ENCODE measurements around the gene S1PR4.
"Not testable (repeated sequence)": the region's sequence is repeated elsewhere in the genome, so short reads cannot be mapped to it uniquely, and the experiment has no call there.

S1PR4 gene

DNA sequence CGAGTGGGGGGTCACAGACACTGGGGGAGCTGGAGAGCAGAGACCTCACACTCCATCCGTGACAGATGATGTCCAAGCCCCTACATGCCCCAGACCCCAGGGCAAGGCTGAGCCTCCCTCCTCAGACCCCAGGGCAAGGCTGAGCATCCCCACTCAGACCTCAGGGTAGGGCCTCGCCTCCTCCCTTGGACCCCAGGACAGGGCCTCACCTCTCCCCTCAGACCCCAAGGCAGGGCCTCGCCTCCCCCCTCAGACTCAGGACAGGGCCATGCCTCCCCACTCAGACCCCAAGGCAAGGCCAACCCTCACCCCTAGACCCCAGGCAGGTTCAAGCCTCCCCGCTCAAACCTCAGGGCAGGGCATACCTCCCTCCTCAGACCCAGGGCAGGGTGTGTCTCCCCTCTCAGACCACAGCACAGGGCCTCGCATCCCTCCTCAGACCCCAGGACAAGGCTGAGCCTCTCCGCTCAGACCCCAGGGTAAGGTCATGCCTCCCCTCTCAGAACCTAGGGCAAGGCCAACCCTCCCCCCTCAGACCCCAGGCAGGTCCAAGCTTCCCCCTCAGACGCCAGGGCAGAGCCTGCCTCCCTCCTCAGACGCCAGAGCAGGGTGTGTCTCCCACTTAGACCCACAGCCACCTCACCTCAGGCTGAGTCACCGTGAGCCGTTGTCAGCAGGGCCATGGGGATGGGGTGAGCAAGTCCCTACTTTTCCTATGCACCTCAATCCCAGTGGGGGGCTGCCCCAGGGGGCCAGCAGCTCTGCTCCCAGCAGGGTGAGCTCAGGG, 1.7 kb upstream of the S1PR4 start:
- in situ Hi-C loops (cut with MboI; ENCODE audit: low sequenced_read_pairs), result no loop called here

DNA sequence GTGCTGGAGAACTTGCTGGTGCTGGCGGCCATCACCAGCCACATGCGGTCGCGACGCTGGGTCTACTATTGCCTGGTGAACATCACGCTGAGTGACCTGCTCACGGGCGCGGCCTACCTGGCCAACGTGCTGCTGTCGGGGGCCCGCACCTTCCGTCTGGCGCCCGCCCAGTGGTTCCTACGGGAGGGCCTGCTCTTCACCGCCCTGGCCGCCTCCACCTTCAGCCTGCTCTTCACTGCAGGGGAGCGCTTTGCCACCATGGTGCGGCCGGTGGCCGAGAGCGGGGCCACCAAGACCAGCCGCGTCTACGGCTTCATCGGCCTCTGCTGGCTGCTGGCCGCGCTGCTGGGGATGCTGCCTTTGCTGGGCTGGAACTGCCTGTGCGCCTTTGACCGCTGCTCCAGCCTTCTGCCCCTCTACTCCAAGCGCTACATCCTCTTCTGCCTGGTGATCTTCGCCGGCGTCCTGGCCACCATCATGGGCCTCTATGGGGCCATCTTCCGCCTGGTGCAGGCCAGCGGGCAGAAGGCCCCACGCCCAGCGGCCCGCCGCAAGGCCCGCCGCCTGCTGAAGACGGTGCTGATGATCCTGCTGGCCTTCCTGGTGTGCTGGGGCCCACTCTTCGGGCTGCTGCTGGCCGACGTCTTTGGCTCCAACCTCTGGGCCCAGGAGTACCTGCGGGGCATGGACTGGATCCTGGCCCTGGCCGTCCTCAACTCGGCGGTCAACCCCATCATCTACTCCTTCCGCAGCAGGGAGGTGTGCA, 587 bp downstream of the S1PR4 start:
- in situ Hi-C loops (cut with MboI; ENCODE audit: low sequenced_read_pairs), result no loop called here

DNA sequence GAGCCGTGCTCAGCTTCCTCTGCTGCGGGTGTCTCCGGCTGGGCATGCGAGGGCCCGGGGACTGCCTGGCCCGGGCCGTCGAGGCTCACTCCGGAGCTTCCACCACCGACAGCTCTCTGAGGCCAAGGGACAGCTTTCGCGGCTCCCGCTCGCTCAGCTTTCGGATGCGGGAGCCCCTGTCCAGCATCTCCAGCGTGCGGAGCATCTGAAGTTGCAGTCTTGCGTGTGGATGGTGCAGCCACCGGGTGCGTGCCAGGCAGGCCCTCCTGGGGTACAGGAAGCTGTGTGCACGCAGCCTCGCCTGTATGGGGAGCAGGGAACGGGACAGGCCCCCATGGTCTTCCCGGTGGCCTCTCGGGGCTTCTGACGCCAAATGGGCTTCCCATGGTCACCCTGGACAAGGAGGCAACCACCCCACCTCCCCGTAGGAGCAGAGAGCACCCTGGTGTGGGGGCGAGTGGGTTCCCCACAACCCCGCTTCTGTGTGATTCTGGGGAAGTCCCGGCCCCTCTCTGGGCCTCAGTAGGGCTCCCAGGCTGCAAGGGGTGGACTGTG, 1.2 kb downstream of the S1PR4 start:
- in situ Hi-C loops (cut with MboI; ENCODE audit: low sequenced_read_pairs), result no loop called here

DNA sequence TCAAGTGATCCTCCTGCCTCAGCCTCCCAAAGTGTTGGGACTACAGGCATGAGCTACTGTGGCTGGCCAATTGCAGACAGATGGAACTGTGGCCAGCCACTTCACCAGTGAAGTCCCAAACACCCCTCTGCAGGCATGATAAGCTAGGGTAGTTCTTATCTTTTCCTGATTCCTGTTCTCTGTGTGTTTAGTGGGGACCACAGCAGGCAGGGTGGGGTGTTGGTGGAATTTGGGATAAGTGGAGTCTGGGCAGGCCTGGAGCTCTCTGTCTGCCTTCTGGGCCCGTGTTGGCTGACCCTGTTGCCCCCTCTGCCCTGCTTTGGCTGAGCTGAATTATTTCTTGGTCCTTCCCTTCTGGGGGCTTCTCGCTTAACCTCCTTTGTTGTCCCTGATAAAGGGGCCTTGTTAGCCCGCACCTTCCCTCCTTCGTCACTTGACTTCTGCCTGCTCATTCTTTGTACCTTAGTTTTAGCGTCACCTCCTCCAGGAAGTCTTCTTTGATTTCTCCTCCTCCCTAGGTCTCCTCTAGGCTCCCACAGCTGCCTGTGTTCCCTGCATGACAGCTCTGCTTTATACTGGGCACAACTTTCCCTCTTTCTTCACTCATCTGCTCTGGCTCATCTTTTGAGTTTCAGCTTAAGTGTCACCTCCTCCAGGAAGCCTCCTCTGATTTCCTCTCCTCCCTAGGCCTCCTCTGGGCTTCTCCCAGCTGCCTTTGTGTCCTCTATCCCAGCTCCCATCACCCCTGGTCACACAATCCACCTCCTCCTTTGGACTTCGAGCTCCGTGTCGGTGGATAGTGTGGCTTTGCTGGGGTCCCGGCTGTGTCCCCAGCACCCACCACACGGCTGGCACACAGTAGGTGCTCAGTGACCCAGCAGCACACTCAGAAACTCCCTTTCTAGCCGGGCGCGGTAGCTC, 5.4 kb downstream of the S1PR4 start:
- in situ Hi-C loops (cut with MboI; ENCODE audit: low sequenced_read_pairs), result no loop called here

DNA sequence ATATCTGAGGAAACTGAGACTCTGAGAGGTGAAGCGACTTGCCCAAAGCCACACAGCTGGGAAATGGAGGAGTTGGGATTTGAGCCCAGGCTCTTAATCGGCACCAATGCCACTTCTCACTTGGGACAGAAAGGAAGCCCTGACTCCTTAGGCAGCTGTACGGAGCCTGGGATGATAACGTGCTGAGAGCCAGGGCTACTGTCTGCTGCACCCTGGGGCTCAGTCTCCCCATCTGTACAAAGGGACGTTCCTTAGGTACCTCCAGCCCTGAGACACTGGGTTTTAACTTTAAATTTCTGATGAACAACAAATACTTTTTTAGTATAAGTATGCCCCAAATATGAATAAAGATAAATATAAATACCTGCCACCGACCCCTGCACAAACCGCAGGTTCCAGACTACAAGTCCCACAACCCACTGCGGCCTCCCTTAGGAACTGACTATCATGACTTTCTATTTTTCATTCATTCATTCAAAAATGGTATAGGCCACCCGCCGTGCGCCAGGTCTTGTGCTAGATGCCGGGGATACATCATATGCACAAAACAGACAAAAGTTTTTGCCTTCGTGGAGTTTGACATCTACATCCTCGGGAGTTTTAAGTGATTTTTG, 6.4 kb downstream of the S1PR4 start:
- in situ Hi-C loops (cut with MboI; ENCODE audit: low sequenced_read_pairs), result no loop called here

DNA sequence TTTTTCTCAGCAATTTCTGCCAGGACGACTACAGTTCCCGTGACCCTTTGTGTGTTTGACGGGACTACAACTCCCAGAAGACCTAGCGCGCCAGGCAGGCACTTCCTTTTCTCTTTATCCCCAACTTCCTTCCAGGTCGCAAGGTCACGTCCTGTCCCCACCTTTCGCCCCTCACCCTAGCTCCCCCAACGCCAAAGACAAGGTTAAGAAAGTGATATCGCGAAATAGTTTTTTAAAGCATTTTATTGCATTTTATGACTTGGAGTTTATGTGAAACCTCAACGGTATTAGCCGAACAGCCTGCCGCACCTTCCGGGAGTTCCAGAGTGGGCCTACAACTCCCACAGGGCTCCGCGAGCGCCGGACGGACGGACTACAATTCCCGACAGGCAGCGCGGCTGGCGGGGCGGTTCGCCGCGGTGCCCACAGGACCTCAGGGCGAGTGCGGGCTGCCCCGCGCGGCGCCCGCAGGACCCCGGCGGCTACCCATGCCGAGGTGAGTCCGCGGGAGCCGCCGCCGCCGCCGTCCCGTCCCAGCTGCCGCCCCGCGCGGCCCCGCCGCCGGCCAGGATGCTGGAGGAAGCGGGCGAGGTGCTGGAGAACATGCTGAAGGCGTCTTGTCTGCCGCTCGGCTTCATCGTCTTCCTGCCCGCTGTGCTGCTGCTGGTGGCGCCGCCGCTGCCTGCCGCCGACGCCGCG, 7.0 kb downstream of the S1PR4 start, which contains the start of gene NCLN:
Gene NCLN, plus strand, starts transcription at position 470 of the 699 bp plus-strand sequence. Its CDS starts 101 bp downstream, at position 571.
- in situ Hi-C loops (cut with MboI; ENCODE audit: low sequenced_read_pairs), result no loop called here

DNA sequence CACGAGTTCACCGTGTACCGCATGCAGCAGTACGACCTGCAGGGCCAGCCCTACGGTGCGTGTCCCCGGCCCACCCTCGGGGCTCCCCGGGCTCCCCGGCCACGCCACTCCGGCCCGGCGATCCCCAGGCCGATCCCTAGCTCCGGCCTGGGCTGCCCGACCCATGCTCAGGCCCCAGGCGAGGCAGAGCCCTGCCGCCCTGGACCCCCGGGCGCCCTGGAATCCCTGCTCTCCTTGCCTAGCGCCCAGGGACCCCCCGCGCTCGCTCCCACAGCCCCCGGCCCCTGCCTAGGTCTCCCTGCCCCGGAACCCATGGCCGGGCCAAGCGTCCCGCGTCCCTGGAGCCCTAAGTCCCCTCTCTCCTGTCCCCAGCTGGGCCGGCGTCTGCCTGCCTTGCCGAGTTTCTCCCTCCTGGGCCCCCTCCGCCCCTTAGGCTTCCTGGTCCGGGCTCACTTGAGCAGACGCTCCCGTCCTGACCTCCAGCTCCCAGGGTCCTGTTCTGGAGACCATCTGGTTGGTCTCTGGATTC, 7.7 kb downstream of the S1PR4 start:
- in situ Hi-C loops (cut with MboI; ENCODE audit: low sequenced_read_pairs), result no loop called here

DNA sequence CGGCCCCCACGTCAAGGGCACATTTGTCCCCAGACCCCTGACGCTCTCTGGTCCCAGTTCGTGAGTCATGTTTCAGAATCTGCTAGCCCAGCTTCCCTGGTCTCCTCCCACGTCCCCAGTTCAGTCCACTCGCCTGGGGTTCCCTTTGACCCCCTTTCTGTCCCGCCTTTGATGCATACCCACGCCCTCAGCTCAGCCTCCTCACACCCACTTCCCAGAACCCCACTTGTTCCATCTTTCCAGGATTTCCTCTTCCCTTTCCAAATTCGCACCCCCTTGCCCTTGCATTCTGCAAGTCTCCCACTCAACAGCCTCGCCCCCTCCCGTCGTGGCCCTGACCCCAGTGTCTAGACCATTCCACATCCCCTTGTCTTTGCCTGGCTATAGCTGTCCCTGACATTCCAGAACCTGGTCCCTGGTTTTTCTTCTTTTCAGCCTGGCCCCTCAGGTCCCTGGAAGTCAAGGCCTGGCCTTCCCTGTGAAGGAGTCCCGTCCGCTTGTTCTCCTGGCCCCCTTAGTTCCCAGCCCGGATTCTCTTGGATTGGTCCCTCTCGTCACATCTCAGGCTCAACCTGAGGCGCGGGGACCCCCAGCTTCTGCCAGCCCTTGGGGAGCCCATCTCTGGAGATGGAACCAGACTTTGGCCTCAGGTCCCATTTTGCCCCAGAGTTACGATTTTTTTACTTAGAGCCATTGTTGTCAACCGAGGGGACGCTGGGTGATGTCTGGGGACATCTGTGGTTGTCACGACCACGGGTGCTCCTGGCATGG, 8.5 kb downstream of the S1PR4 start:
- in situ Hi-C loops (cut with MboI; ENCODE audit: low sequenced_read_pairs), result no loop called here

DNA sequence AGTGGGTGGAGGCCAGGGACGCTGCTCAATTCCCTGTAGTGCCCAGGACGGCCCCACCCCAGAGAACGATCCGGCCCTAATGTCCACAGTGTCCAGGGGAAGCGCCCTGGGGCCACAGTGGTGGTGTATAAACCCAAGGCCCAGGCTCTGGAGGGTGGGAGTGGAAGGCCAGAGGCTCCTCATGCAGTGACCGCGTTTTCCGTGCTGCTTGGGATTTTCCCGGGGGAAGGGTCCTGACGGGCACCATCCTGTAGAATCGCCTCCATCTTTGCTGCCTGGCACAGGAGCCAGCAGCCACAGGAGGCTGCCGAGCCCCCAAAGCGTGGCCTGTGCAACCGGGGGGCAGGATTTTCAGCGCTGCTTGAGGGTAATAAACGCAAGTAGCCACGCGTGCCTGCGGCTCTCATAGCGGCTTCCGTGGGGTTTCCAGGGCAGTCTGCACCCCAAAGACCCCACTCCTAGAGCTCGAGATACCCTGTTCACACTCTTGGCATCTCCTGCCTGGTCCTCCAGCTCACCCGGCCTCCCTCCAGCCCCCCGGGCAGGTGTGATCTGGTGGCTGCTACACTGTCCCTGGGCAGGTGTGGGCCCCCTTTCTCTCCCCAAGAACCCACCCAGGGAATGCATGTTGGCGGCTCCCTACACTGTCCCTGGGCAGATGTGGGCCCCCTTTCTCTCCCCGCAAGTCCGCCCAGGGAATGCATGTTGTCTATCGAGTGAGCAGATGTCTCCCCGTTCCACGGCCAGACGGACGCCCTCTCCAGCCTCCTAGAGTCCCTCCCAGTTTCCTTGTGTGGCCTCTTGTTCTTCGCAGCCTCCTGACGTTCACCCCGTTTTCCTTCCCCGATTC, 9.3 kb downstream of the S1PR4 start:
- in situ Hi-C loops (cut with MboI; ENCODE audit: low sequenced_read_pairs), result no loop called here

DNA sequence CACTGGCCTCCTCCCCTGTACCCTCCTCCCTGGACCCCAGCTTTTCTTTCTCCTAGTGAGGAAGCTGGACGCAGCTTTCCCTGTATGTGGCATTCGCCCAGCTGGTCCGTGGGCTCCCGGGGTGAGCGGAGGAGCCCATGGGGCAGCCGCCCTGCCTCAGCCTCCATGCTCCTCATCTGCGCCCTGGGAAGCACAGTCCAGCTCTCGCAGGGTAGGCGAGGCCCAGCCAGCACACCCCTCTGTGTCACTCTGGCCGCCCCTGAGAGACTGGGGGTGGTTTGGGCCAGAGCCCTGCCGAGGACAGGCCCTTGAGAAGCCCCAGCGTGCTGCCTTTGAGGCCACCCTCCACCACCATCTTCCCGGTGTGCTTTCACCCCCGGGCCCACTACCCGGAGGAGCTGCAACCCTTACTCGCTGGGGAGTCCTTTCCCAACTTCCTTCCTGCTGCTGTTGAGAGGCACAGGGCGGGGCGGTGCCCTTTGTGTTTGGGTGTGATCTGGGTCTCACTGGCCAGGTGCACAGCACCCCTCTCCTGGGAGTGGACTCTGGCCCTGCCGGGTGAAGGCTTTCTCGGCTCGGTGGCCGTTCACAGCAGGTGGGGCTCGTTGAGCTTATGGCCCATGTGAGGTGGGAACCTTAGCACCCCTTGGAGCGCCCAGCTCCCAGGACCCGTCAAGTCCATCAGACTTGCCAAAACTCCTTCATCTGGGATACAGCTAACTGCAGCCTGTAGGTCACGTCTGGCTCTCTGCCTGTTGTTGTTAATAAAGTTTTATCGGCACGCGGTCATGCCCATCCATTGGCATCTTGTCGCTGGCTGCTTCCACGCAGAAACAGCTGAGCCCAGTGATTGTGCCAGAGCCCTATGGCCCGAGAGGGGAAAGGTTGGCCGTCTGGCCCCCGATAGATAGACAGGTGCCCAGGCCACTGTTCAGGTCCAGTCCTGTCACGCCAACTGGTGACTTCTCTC, 10.3 kb downstream of the S1PR4 start:
- in situ Hi-C loops (cut with MboI; ENCODE audit: low sequenced_read_pairs), result no loop called here

DNA sequence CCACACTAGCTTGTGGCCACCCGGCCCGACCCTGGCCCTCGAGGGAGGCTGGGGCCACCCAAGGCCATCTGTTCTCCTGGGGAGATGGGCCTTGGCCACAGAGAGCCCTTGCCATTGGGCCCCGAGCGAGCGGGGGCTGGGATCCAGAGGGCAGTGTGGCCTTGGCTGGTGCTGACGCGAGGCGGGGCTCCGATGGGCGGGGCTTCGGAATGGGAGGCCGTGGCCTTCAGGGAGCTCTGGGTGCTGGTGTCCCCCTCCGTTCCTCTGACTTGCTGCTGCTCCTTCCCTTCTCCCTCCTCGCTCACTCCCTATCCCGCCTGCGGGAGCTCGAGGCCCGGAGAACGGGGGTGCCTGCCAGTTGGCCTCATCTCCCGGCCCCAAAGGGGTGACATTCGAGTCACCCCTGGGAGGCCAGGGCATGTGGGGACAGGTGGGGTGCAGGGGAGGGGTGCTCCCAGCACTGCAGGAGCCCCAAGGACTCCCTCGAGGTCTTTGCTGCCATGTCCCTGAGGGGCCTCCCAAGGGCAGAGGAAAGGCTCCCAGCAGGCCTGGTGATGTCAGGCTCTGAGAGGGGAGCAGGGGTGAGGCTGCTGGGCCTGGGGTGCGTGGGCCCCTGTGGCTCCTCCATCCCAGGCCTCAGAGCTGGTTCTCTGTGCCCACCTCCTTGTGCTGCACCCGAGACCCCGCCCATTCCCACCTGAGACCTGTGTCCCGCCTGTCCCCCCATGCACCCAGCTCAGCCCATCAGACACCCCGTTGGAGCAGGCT, 11.3 kb downstream of the S1PR4 start:
- in situ Hi-C loops (cut with MboI; ENCODE audit: low sequenced_read_pairs), result no loop called here

DNA sequence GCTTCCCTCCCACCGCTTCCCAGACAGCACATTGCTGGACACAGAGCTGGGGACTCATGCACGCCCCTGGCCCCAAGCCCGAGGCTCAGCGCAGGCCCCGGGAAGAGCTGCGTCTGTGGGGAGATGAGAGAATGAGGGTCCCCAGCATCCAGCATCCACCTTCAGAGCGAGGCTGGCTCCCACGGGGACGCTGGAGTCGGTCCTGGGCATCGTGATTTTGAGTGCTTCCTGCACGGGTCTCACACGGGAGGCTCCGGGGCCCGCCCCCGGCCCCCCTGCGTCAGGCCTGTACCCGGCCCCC, 11.9 kb downstream of the S1PR4 start:
- in situ Hi-C loops (cut with MboI; ENCODE audit: low sequenced_read_pairs), result no loop called here

DNA sequence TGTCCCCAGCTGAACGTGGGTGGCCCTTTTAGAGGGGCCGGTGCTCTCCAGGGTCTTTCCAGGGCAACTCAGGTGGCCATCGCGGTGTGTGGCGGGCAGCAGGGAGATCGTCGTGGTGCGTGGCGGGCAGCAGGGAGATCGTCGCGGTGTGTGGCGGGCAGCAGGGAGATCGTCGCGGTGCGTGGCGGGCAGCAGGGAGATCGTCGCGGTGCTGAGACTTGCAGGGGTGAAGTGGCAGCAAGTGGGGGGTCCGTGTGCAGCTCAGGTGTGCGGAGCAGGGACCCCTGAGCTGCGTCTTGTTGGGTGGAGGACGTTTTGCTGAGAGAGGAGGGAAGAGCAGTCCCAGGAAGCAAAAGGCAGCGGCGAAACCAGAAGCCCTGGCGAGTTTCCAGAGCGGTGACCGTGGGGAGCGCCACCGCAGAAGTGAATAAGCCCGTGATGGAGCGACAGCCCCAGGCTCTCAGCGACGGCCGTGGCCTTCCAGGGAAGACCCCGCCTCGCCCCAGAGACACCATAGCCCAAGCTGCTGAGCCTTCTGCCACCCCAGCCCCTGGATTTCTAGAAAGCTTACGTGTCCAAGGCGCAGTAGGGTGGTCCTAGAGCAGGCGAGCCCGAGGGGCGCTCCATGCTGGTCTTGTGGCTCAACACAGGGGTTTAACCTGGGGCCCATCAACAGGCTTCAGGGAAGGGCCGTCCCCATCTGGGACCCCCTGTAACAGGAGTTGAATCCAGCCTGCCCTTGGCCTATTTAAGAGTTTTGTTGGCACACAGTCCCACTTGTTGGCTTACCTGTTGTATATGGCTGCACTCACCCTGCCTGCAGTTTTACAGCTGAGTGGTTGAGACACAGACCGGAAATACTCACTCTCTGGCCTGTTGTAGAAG, 12.6 kb downstream of the S1PR4 start:
- in situ Hi-C loops (cut with MboI; ENCODE audit: low sequenced_read_pairs), result no loop called here

DNA sequence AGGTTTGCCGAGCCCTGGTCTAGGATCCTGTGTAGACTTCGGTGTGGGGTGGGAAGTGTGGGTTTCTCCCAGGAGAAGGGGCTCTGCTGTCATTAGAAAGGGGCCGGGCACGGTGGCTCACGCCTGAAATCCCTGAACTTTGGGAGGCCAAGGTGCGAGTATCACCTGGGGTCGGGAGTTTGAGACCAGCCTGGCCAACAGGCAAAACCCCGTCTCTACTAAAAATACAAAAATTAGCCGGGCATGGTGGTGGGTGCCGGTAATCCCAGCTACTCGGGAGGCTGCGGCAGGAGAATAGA, 13.2 kb downstream of the S1PR4 start:
- in situ Hi-C loops (cut with MboI; ENCODE audit: low sequenced_read_pairs), result not testable (repeated sequence)

DNA sequence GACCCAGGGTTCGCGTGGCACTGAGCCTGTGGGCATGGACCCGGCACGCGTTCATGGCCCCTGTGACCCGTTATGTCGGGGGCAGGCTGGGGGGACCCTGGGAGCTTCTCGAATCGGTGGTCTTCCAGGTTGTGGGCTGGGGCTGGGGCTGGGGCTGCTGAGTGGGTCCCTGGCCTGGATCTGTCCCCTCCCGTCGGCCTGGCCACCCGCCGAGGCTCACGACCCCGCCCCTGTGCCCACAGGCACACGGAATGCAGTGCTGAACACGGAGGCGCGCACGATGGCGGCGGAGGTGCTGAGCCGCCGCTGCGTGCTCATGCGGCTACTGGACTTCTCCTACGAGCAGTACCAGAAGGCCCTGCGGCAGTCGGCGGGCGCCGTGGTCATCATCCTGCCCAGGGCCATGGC, 13.7 kb downstream of the S1PR4 start:
- in situ Hi-C loops (cut with MboI; ENCODE audit: low sequenced_read_pairs), result no loop called here
